Measurements from ENCODE around the gene CCDC167.

The CCDC167 gene

DNA sequence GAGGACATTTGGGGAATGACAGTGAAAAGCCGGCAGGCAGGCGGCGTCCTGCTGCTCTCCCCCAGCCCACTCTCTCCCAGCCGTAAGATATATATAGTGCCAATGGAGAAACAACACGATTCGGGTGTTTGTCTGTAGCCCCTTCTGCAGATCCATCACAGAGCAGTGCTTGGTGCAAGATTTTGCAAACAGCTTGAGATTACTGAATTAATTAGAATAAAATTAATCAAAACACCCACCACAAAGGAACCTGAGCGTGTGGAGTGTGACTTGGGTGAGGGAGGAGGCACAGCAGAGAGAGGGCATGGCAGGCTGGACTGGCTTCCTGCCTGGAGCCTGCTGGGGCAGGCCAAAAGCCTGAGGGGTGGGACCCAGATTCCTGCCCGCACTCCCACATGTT is 28.8 kb upstream of the CCDC167 start:
- no peak for FAIRE-seq

DNA sequence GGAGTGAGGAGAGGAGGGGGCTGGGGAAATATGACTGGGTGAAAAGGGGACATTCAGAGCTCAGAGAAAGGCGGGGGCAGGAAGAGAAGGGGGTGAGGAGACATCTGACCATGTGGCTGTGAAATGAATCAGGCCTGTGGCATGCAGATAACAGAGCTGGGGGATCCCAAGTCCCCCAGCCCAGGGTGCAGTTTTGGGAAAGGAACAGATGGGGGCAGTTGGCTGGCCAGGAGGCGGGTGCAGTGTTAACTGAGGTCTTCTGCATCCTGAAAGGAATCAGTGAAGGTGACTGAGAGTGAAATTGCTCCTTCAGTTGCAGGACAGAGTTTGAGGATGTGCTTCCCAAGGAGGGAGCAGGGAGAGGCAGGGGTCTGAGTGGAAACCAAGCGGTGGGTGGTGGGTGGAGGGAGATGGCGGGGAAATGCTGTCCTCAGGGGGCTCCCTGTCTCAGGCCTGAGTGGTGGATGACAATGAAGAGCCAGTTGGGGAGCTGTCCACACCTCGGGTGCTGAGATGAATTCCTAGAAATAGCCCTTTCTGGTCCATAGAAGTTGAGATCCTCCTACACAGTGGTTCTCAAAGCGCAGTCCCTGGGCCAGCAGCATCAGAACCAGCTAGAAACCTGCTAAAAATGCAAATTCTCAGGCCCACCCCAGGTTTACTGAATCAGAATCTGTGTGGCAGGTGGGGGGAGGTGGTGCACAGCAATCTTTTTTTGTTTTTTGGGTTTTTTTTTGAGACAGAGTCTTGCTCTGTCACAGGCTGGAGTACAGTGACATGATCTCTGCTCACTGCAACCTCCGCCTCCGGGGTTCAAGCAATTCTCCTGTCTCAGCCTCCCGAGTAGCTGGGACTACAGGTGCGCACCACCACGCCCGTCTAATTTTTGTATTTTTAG is 26.0 kb upstream of the CCDC167 start:
- no peak for FAIRE-seq

DNA sequence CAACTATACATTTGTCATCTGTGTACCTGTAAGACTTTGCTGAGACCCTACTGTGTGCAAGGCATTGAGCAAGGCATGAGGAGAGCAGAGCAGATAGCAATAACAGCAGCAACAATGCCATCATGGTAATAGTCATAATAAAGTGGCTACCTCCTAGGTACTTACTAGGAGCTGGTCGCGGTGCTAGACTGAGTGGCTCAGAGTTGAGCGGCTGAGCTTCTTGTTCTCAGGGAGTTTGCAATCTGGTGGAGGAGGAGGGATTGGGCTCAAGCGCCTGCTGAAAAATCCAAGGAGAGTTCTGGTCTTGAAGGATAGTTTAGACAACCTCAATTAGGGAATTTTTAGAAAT is 25.3 kb upstream of the CCDC167 start:
- FAIRE-seq = no peak

DNA sequence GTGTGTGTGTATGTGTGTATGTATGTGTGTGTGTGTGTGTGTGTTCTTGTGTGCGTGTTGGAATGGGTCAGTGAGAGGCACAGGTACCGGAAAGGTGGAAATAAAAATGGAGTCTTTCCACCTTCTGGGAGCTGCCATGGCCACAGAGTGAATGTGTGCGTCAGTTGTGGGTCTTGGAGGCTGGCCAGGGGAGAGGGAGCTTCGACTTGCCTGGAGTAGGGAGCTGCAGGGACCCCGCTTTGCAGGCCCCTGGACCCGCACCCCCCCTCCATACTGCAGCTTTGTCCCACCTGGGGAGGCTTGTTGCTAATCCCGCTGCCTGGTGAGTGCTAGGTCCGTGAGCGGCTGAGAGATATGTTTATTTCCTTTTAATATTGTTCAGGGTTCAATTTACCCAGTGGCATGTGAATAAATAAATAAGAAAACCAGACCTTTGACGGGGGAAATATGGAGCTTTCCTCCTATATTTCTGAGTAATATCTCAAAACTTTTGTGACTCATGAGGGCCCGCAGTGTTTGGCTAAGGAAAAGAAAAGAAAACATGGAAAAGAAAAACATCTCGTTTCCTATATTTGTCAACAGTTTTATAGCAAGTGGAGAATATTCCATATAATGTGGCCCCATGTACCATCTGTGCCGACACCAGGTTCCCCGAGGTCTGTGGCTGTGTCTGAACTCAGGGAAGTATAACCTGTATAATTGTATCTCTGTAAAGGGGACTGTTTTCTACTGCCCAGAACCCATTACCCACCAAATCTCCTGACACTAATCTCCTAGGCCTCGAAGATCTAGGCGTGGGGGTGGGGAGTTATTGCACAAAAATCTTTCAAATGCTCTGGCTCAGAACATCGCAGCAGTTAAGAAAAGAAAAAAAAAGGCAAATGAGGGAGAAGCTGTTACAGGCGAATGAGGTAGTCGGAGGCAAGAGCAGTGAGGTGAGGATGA is 24.6 kb upstream of the CCDC167 start:
- FAIRE-seq = no peak

DNA sequence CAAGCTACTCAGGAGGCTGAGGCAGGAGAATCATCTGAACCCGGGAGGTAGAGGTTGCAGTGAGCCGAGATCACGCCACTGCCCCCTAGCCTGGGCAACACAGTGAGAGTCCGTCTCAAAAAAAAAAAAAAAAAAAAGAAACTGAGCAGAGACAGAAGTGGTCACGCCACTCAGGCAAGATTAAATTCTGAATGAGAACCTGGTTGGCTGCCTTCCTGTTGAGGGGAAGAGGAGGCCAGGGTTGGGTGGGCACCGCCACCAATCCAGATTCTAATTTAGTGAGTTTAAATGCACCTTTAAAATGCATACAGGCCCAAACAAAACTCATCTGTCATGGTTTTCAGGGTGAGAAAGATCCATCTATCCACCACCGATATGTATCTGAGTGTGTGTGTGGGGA is 23.7 kb upstream of the CCDC167 start:
- FAIRE-seq = no peak

DNA sequence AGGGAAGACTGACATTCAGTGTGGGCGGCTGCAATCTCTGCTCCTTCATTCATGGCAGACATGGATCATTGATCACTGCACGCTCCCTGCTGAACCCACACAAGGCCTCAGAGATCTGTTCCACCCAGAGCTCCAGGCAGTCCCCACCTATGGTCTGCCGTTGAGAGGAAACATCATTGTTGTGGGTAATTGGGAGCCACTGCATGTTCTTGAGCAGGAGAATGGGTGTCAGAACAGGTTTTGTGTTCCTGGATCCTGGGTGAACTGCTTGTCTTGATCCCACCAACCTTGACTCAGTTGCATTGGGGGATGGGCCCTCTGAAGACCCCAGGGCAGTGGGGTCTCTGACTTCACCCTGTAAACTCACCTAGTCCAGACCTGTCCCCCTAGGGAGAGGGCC is 23.1 kb upstream of the CCDC167 start:
- FAIRE-seq = no peak

DNA sequence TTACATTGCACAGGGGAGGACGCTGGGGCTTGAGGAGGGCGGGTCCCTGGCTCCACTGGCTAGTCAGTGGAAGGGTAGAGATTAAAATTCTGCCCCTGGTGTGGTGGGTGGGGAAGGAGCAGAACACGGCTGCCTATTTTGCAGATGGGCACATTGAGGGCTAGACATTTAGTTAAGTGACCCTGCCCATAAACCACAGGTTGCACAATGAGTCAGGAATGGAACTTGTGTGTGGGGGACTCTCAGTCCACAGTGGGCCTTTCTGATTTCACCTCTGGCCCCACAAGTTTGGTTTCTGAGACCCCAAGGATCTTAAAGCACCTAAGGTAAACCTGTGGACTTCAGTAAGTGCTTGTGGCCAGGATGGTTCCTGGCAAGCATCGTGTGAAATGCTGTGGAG is 22.0 kb upstream of the CCDC167 start:
- no peak for FAIRE-seq

DNA sequence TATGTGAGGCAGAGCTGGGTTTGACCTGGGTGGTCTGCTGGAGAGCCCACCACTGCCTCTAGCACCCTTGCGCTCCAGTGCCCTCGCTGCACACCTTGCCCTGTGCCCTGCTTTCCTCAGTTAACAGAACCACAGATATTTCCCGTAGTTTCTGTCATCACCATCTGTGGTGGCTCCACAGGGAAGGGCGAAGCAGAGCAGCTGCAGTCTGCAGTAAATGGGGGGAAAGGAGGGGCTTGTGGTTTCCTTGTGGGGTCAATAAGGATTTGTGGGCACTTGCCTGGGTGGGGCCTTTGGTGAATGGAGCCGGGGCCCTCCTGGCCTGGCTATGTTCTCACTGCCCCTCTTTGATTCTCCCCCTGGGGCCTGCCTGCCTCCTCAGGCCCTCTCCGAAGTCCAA is 21.2 kb upstream of the CCDC167 start:
- FAIRE-seq = no peak

DNA sequence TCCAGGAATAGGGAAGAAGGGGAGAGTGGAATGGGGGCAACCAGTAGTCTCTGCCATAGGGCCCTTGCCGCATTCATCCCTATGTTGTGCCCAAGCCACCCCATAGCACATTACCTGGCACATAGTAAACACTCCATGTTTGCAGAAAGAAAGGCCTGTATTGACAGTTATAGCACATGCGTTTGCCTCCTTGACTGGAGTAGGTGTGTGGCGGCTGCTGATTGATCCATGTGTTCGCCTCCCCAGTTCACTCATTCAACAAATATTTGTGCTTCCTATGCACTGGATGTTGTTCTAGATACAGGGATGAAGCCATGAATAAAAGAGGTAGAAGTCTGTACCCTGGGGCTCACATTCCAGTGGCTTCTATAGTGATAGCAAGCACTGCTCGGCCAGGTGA is 19.8 kb upstream of the CCDC167 start:
- FAIRE-seq = no peak

DNA sequence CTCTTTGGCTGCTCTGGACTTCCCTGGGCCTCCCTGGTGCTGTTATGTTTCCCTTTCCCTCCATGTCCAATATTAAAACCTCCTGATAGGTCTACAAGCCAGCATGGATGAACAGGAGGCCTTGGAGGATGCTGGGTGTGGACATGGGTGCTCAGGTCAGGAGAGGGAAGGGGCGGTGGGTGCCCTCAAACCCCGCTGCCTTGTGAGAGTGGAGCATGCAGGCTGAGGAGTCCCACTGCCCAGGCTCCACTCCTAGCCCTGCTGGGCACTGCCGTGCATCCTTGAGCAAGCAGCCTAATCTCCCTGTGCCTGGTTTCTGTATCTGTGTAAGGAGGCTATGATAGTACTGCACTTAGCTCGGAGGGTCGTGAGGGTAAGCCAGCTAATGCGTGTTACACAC is 18.4 kb upstream of the CCDC167 start:
- FAIRE-seq = no peak

DNA sequence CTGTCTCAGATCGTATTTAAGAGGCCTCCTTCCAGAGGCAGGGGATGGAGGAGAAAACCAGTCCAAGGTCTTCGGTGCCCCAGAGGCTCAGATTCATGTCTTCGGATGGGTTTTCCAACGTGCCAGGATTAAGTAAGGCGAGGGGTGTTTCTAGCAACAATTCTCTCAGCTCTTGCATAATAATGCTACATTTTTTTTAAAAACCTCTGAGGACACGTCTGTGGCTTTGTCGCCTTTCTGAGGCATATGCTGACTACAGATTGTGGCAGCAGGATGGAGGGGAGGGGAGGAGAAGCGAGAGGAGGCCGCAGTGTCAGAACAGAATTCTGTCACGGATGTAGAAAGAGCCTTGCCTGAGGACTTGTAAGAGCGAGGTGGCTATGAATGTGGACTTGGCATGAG is 17.7 kb upstream of the CCDC167 start:
- no peak for FAIRE-seq

DNA sequence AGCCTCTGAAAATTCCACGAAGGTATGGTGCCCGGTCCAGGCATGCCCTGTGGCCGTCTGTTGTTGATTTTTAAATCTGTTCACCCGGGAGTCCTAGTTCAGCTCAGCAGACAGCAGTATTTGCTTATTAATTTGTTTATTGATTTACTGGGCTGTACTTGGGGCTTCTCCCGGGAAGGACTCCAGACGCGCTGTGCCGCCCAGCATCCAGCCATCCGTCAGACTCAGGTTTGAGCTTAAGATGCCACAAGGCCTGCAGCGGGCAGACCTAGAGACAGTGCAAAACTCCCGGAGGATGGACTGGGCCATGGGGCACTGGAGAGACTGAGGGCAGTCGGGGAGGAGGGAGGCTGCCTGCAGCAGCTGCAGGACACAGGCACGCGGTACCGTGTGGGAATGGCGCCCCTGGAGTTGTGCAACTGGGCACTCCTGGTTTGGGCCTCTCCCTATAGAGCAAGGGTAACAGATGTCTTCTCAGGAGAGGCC is 17.3 kb upstream of the CCDC167 start:
- no peak for FAIRE-seq

DNA sequence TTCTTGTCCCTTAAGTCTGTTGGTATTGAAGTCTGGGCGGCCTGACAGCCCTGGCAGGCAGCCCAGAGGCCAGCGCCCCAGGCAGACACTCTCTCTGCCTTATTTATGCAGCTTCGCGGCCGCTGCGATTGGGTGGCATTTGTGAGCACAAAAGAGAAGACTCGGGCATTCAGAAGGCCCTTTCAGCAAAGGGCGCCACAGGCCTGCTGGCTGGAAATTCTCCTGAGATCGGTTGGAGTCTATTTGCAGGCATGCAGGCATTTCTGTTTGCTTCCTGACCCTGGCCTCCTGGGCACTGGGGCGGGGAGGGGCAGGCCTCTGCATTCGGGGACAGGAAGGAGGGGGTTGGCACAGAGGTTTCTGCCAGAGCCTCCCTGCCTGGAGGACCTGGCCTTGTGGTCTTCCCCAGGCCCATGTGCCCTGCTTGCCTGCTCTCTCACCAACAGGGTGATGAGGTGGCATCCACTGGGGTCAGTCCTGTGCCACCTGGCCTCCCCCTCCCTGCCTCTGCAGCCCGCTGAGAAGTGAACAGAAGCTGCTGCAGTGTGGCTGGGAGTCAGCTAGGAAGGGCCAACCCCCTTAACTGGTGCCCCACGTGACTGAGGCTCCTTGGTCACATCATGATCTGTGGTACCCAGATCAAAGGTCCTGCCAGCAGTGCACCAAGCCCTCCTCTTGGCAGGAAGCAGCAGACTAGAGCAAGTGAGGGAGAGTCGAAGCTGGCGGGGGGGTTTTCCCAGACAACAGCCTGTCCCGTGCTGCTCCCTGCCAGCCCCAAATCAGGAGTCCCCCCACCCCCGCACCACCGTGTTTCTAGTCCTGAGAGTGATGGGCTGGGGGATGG is 16.6 kb upstream of the CCDC167 start:
- FAIRE-seq = no peak

DNA sequence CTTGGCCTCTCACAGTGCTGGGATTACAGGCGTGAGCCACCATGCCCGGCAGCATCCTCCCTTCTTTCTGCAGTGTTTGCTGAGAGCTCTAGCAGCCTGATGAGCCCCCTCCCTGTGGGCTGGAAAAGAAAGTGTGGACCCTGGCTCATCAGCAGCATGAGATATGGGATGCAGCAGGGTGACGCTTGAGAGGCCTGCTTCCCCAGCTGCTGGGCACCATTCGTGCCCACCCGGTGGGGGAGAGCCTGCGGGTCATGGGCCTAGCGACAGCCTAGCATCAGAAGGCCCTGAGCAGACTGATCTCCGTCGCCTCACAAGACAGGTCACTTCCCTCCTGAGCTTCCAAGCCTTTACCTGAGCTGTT is 16.0 kb upstream of the CCDC167 start:
- no peak for FAIRE-seq

DNA sequence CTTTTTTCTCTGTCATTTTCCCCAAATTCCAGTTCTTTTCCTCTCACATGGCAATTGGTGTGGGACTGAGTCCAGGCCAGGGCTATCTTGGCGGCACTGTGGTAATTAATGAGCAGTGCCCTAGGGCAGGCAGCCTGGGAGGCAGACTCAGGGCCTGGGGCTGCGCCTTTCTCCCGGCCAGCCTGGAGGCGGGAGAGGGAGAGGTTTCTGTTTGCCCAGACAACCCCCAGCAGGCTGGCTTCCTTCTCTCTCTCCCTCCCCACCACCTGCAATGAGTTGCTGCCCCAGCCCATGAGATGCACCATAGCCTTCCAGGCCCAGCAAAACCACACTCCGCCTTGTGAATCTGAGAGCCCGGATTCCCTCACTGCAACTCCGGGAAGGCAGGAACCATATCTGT is 15.1 kb upstream of the CCDC167 start:
- no peak for FAIRE-seq

DNA sequence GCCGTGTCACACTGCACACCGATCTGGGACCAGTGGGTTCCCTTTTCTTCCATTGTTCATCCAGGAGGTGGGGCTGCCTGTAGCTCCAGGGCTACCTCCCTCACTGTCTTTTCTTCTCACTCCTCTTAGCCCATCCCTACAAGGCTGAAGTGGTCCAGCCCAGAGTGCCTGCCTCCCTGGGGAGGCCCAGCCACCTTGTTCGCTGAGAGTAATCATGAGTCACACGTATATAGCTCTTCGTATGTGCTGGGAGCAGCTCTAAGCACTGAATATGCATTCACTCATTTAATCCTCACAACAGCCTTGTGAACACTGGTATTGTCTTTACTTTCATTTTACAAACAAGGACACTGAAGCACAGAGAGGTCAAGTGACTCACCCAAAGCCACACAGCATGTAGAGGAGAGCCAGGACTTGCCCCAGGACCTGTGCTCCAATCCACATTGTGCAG is 14.7 kb upstream of the CCDC167 start:
- no peak for FAIRE-seq

DNA sequence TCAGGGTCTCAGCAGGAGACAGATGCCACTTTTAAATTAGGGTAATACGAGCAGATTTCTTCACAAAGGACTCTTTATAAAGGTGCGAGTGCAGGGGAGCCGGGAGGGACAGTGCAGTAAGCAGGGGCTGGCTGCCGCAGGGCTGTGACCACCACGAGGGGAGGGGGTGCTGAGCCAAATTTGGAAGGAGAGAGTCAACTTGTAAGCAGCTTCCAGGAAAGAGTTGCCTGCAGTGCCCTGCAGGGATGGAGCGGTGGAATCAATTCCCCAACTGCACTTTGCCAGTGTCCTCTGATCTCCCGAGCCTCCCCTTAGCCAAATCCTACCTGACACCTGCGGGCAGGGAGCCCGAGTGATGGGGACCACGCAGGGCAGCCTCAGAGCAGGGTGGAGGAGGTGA is 13.9 kb upstream of the CCDC167 start:
- FAIRE-seq = no peak

DNA sequence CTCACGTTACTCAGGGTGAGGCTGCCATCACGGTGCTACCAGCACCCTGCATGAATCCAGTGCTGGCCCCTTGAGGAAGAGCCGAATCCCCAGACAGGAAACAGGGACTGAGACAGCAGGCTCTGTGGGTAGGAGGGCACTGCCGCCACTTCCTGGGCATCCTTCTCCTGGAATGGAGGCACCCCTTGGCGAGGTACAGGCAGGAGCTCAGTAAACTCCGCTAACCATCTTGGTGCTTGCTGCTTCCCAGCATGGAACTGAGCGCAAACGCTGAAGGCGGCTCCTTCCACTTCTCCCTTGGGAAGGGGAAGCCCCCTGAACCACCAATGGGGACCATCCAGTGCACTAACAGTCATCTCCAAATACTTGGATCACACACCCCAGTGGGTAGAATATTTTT is 13.5 kb upstream of the CCDC167 start:
- FAIRE-seq = no peak

DNA sequence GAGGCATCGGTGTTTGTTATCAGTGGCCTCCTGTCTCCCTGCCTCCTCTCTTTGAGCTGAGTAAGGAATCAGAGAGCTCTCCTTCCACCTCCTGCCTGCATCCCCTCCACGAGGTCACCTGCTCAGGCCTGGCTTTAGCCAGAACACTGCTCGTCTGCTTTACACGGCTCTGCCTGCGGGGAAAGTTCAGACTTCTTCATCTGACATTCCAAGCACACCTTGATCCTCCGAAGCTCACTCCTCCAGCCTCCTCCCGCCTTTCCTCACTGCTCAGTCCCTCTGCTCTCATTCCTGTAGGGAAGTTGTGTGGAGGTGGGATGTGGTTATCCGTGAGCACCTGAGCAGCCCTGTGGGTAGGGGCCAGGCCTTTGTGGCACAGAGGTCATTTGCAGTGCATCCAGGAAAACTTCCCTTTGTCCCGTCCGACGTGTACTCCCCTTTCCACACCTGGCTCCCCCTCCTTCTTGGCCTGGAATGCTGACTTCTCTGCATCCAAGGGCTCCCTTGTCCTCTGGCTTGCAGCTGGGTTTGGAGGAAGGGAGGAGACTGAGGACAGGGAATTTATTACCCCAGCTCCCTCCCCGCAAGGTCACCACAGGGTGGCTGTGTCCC is 12.8 kb upstream of the CCDC167 start:
- no peak for FAIRE-seq

DNA sequence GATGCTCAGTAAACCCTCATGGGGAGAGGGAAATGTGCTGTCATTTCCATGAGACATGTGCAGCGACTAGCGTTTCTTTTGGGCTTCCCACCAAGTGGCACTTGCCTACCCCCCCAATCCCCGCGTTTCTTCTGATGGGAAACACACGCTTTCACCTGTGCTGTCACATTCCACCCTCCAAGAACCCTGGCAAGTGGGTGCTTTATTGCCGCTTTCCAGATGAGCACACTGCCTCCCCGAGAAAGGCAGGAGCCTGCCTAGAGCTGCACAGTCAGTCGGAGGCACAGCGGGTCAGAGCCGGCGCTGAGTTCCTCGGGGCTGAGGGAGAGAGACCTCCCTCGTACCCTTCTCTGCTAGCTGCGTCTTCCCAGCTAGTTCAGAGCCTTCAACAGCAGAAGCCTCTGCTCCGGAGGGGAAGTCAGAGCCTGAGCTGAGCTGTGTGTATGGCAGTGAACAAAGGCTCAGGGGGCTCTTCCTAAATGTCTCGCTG is 12.3 kb upstream of the CCDC167 start:
- no peak for FAIRE-seq

DNA sequence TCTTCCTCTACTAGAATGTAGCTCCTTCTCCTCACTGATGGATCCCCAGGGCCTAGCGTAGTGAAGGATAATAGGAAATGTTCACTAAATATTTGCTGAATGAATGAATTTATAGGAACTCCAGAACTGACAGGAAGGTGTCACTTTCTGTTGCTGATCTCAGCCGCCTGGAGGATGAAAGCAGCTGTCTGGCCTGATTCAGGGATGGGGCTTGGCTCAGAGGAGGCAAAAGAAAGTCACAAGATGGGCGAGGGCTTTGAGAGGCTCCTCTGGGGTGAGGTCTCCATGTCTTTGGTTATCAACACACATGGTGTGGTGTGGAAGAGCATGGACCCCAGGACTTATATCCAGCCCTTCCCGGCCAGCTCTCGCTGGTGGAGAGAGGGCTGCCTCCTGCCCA is 11.5 kb upstream of the CCDC167 start:
- FAIRE-seq = no peak
